ENCODE data around the gene SH3BP4.

SH3BP4 gene

GRCh38 chr2:234996069-234996940 is 44.5 kb downstream of the SH3BP4 start:
- DNase-seq (ENCODE audit: low spot score): no peak

- DNase-seq (ENCODE audit: low spot score): no peak
Measured at GRCh38 chr2:234996941-234997270, 45.1 kb downstream of the SH3BP4 start.

- DNase-seq (ENCODE audit: low spot score): no peak
Measured at GRCh38 chr2:234997389-234997788, 45.6 kb downstream of the SH3BP4 start.

GRCh38 chr2:234998404-234999211 is 46.8 kb downstream of the SH3BP4 start:
- peak; percentile 82 for DNase-seq (ENCODE audit: low spot score)

GRCh38 chr2:234999740-235000425 is 48.1 kb downstream of the SH3BP4 start:
- no peak for DNase-seq (ENCODE audit: low spot score)

GRCh38 chr2:235000426-235001236 is 48.8 kb downstream of the SH3BP4 start:
- DNase-seq (ENCODE audit: low spot score): peak; percentile 95

GRCh38 chr2:235001237-235002133 is 49.7 kb downstream of the SH3BP4 start:
- DNase-seq (ENCODE audit: low spot score): peak; percentile 93

GRCh38 chr2:235002198-235003095 is 50.6 kb downstream of the SH3BP4 start:
- DNase-seq (ENCODE audit: low spot score): no peak

GRCh38 chr2:235003096-235003775 is 51.4 kb downstream of the SH3BP4 start:
- no peak for DNase-seq (ENCODE audit: low spot score)

- DNase-seq (ENCODE audit: low spot score): no peak
Measured at GRCh38 chr2:235004329-235004903, 52.6 kb downstream of the SH3BP4 start.

GRCh38 chr2:235005023-235005422 is 53.2 kb downstream of the SH3BP4 start:
- DNase-seq (ENCODE audit: low spot score): no peak

GRCh38 chr2:235005603-235006259 is 53.9 kb downstream of the SH3BP4 start:
- DNase-seq (ENCODE audit: low spot score): peak; percentile 52

GRCh38 chr2:235006461-235006860 is 54.6 kb downstream of the SH3BP4 start:
- no peak for DNase-seq (ENCODE audit: low spot score)

GRCh38 chr2:235006986-235007385 is 55.2 kb downstream of the SH3BP4 start:
- DNase-seq (ENCODE audit: low spot score): no peak

GRCh38 chr2:235007664-235008457 is 56.0 kb downstream of the SH3BP4 start:
- no peak for DNase-seq (ENCODE audit: low spot score)

GRCh38 chr2:235008584-235009044 is 56.8 kb downstream of the SH3BP4 start:
- no peak for DNase-seq (ENCODE audit: low spot score)

GRCh38 chr2:235009081-235009480 is 57.3 kb downstream of the SH3BP4 start:
- no peak for DNase-seq (ENCODE audit: low spot score)
